ENCODE results near the gene RPN1. TPM values are rescaled to one million over a fixed set of nuclear protein-coding genes. Genes with fewer than 3 reads are reported as not detected.

RPN1 gene
- total RNA-seq, 2 experiments from 2014 or later, result 133 TPM

- H3K4me1 Mint-ChIP-seq (ENCODE audit: low read depth), result peaks cover 9% of the 10 kb centered on the region
- ChIA-PET POLR2A (no interaction called here), CTCF (no interaction called here)
- intact Hi-C loops (cut with micrococcal nuclease), result no loop called here
- TF ChIP-seq, protein P1, sequence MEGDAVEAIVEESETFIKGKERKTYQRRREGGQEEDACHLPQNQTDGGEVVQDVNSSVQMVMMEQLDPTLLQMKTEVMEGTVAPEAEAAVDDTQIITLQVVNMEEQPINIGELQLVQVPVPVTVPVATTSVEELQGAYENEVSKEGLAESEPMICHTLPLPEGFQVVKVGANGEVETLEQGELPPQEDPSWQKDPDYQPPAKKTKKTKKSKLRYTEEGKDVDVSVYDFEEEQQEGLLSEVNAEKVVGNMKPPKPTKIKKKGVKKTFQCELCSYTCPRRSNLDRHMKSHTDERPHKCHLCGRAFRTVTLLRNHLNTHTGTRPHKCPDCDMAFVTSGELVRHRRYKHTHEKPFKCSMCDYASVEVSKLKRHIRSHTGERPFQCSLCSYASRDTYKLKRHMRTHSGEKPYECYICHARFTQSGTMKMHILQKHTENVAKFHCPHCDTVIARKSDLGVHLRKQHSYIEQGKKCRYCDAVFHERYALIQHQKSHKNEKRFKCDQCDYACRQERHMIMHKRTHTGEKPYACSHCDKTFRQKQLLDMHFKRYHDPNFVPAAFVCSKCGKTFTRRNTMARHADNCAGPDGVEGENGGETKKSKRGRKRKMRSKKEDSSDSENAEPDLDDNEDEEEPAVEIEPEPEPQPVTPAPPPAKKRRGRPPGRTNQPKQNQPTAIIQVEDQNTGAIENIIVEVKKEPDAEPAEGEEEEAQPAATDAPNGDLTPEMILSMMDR (IDR thresholded peaks at IDR 0.05), result no peak
- no peak overlapping the region for H3K4me3 Mint-ChIP-seq
- ATAC-seq, result no peak
- DNase-seq, result no peak
- H3K9me3 Mint-ChIP-seq, result peaks cover 2% of the 10 kb centered on the region
- no peak overlapping the region for H3K27ac Mint-ChIP-seq
- peaks cover 12% of the 10 kb centered on the region for H3K27me3 Mint-ChIP-seq
- H3K36me3 Mint-ChIP-seq (ENCODE audit: low read depth), result no peaks in the 10 kb centered on the region
These were observed 72.3 kb downstream of the RPN1 start for GRCh38 chr3:128578346-128578745.

DNA sequence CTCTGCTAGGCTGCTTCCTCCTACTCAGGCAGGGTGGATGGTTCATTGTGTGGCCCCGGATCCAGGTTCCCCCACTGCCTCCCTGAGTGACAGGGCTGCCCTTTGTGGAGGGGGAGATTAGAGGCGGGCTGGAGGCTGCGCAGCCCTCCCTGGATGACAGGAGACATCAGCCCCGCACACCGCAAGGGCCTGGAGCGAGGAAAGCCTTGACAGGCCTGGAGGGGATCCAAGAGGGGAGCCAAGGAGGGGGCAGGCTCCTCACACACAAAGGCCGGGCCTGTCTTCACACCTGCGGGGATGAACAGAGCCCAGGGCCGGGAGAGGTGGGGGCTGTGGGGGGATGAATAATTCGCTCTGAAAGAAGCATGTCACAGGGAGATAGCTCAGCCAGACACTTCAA, 72.9 kb downstream of the RPN1 start:
- H3K4me1 Mint-ChIP-seq (ENCODE audit: low read depth), result peaks cover 15% of the 10 kb centered on the region
- ChIA-PET POLR2A (no interaction called here), CTCF (interaction anchor here (1.3 kb wide), 1 partner anchor 19 kb away, joined by 3 read pairs; no protein-coding TSS in a partner anchor)
- intact Hi-C loops (cut with micrococcal nuclease), result no loop called here
- peaks cover 9% of the 10 kb centered on the region for H3K27me3 Mint-ChIP-seq
- TF ChIP-seq, protein P1 (IDR thresholded peaks at IDR 0.05), result no peak
- DNase-seq (no peak), ATAC-seq (no peak)
- H3K27ac Mint-ChIP-seq, result no peak overlapping the region
- peaks cover 2% of the 10 kb centered on the region for H3K9me3 Mint-ChIP-seq
- H3K36me3 Mint-ChIP-seq (ENCODE audit: low read depth), result no peaks in the 10 kb centered on the region
- H3K4me3 Mint-ChIP-seq, result no peak overlapping the region

DNA sequence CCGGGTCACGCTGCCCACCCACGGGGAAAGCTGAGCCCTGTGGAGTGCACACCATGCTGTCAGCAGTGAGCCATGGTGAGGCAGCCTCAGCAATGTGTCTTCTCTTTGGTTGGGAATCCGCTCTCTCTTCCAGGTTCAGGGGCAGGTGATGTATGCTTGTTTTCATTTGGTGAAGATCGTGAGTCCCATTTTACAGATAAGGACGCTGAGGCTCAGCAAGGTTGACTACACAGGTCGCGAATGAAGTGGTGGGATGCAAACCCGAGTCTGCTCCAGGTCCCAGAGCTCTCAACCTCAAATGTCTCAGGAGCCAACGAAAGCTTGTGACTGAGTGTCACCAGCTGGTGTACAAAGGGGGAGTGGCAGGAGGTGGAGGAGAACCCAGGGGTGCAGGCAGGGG, 74.3 kb downstream of the RPN1 start:
- no peak overlapping the region for H3K27ac Mint-ChIP-seq
- CTCF ChIA-PET, result interaction anchor here (1.4 kb wide), 1 partner anchor 32 kb away, joined by 3 read pairs; no protein-coding TSS in a partner anchor
- no peak overlapping the region for H3K4me3 Mint-ChIP-seq

GRCh38 chr3:128575777-128576176, 74.8 kb downstream of the RPN1 start:
- ATAC-seq (no peak), DNase-seq (no peak)
- TF ChIP-seq, protein P1 (IDR thresholded peaks at IDR 0.05), result no peak
- Mint-ChIP-seq H3K9me3 (peaks cover 2% of the 10 kb centered on the region), H3K4me3 (no peak overlapping the region), H3K4me1 (ENCODE audit: low read depth) (peaks cover 20% of the 10 kb centered on the region), H3K27me3 (peaks cover 6% of the 10 kb centered on the region), H3K27ac (no peak overlapping the region), H3K36me3 (ENCODE audit: low read depth) (no peaks in the 10 kb centered on the region)
- POLR2A ChIA-PET, result no interaction called here
- CTCF ChIA-PET, result interaction anchor here (1.4 kb wide), 1 partner anchor 33 kb away, joined by 3 read pairs; no protein-coding TSS in a partner anchor
- intact Hi-C loops (cut with micrococcal nuclease), result no loop called here

More for the DNA sequence above, 74.3 kb downstream of the RPN1 start:
- no peak for DNase-seq
- peaks cover 20% of the 10 kb centered on the region for H3K4me1 Mint-ChIP-seq (ENCODE audit: low read depth)
- H3K9me3 Mint-ChIP-seq, result peaks cover 2% of the 10 kb centered on the region
- POLR2A ChIA-PET, result no interaction called here
- H3K36me3 Mint-ChIP-seq (ENCODE audit: low read depth), result no peaks in the 10 kb centered on the region
- TF ChIP-seq, protein P1 (IDR thresholded peaks at IDR 0.05), result no peak
- ATAC-seq, result no peak
- peaks cover 6% of the 10 kb centered on the region for H3K27me3 Mint-ChIP-seq
- intact Hi-C loops (cut with micrococcal nuclease), result no loop called here

- Mint-ChIP-seq H3K27ac (no peak overlapping the region), H3K27me3 (peaks cover 9% of the 10 kb centered on the region), H3K4me3 (no peak overlapping the region), H3K4me1 (ENCODE audit: low read depth) (peaks cover 20% of the 10 kb centered on the region), H3K36me3 (ENCODE audit: low read depth) (no peaks in the 10 kb centered on the region), H3K9me3 (no peaks in the 10 kb centered on the region)
- ChIA-PET CTCF (interaction anchor here (1.0 to 2.8 kb wide), 5 partner anchors 8 to 35 kb away, joined by 4 to 9 read pairs (median 6); no protein-coding TSS in a partner anchor), POLR2A (interaction anchor here (1.4 kb wide), 1 partner anchor 44 kb away, joined by 4 read pairs; no protein-coding TSS in a partner anchor)
- DNase-seq, result peak; percentile 39
- intact Hi-C loops (cut with micrococcal nuclease), result no loop called here
- ATAC-seq, result peak; percentile 59
- TF ChIP-seq, protein P1 (IDR thresholded peaks at IDR 0.05), result no peak
These were observed 76.9 kb downstream of the RPN1 start for GRCh38 chr3:128573707-128574162.
